Right lobe of liver (tissue), 4 donors: ENCODE data around the gene NAV2.

Experiments used
- CTCF ChIP-seq, 4 donors: fragments of 200-600 bp in 3 of 4; fragments of 450-650 bp in 1 of 4; IDR thresholded peaks; one replicate each; pipeline versions ENCODE4 v1.5.1 to v1.8.0; 2016 to 2022; ENCODE audit warnings: antibody characterized with exemption in 4 of 4, mild to moderate bottlenecking in 2 of 4
- POLR2A ChIP-seq: fragments of 450-650 bp; IDR thresholded peaks from one replicate; pipeline ENCODE4 v1.6.1; 2017; ENCODE audit warnings: antibody characterized with exemption, mild to moderate bottlenecking
- donor health status: DM: no; HTN: no; CAD: no.
- donor health status: DM: no; HTN: no; CAD: no.
- donor health status: DM: no; HTN: yes; CAD: no.

GRCh38 chr11:19735157-19735908 is 22.7 kb downstream of the NAV2 start:
- TF ChIP-seq POLR2A = no peak
- TF ChIP-seq CTCF (IDR thresholded peaks at IDR 0.05) = no peak
